EL (cell line): ENCODE data around the gene MYADML2.
"Not testable (repeated sequence)": the region's sequence is repeated elsewhere in the genome, so short reads cannot be mapped to it uniquely, and the experiment has no call there.

Experiments used
- DNase-seq: peaks from one replicate; pipeline ENCODE4 v3.0.0-alpha.2; 2016

Gene MYADML2

GRCh38 chr17:81947189-81947588 lies at the start of gene MYADML2:
Gene MYADML2, minus strand, starts transcription at chr17:81947233. Its CDS starts 5,492 bp downstream, at chr17:81941741.
- DNase-seq: no peak

GRCh38 chr17:81996232-81996756 lies 49.3 kb upstream of the MYADML2 start:
- no peak for DNase-seq

GRCh38 chr17:81995463-81996231 lies 48.6 kb upstream of the MYADML2 start:
- DNase-seq: no peak

GRCh38 chr17:81994593-81995462 lies 47.8 kb upstream of the MYADML2 start:
- no peak for DNase-seq

GRCh38 chr17:81993729-81994592 lies 46.9 kb upstream of the MYADML2 start:
- DNase-seq: no peak

- no peak for DNase-seq
These were observed 45.5 kb upstream of the MYADML2 start for GRCh38 chr17:81992306-81993102.

- DNase-seq: peak; percentile 61
These were observed 44.8 kb upstream of the MYADML2 start for GRCh38 chr17:81991684-81992305.

GRCh38 chr17:81990836-81991683 lies 44.0 kb upstream of the MYADML2 start:
- no peak for DNase-seq

GRCh38 chr17:81987161-81987770 lies 40.2 kb upstream of the MYADML2 start:
- no peak for DNase-seq

GRCh38 chr17:81986606-81987005 lies 39.6 kb upstream of the MYADML2 start:
- DNase-seq: no peak

GRCh38 chr17:81984773-81985410 lies 37.9 kb upstream of the MYADML2 start:
- DNase-seq: no peak

- no peak for DNase-seq
These were observed 36.8 kb upstream of the MYADML2 start for GRCh38 chr17:81983639-81984373.

- no peak for DNase-seq
These were observed 36.1 kb upstream of the MYADML2 start for GRCh38 chr17:81983011-81983638.

GRCh38 chr17:81981511-81981910 lies 34.5 kb upstream of the MYADML2 start:
- DNase-seq: not testable (repeated sequence)

GRCh38 chr17:81980707-81981343 lies 33.8 kb upstream of the MYADML2 start:
- DNase-seq: no peak

- no peak for DNase-seq
These were observed 33.1 kb upstream of the MYADML2 start for GRCh38 chr17:81980122-81980521.

- DNase-seq: no peak
These were observed 31.7 kb upstream of the MYADML2 start for GRCh38 chr17:81978524-81979298.
